ENCODE data around the gene NLGN3. TPM values are rescaled to one million over a fixed set of nuclear protein-coding genes. Genes with fewer than 3 reads are reported as not detected.

NLGN3 gene
- total and polyA plus RNA-seq, 2 donors (not counting 3 experiments of a cell fraction or from before 2014, with no cell fraction given) = 0.37 to 0.40 TPM

DNA sequence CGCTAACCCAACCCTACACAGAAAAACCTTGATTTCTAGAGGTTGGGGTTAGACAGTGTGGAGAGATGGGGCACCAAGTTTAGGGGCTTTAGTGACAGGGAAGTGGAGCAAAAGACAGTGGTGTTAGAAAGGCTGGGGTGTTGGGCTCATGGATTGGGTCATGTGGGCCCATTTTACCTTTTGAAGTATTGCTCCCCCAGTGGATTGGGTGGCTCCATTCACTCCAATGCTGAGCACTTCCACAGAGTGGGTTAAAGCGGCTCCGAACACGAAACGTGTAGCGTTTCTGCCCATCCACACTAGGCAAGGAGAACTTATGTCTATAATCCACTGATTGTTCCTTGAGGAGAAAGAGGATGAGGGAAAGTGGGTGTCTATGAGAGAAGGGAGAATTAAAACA, 35.6 kb upstream of the NLGN3 start:
- H3K9me1 ChIP-seq (replicated peaks; ENCODE audit: control insufficient read depth, extremely low read depth, insufficient read depth, low read length) = no peaks in the 10 kb centered on the region
- no peak for TF ChIP-seq GATA2 (IDR thresholded peaks at IDR 0.05; ENCODE audit: insufficient read depth, insufficient read length, low read depth, low read length)
- TF ChIP-seq, protein P1, sequence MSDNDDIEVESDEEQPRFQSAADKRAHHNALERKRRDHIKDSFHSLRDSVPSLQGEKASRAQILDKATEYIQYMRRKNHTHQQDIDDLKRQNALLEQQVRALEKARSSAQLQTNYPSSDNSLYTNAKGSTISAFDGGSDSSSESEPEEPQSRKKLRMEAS (IDR thresholded peaks at IDR 0.05; ENCODE audit: insufficient read depth, insufficient read length) = no peak
- no peak for TF ChIP-seq EZH2 (IDR thresholded peaks at IDR 0.05; ENCODE audit: borderline replicate concordance, low read depth, low read length, severe bottlenecking)
- TF ChIP-seq, protein P2, sequence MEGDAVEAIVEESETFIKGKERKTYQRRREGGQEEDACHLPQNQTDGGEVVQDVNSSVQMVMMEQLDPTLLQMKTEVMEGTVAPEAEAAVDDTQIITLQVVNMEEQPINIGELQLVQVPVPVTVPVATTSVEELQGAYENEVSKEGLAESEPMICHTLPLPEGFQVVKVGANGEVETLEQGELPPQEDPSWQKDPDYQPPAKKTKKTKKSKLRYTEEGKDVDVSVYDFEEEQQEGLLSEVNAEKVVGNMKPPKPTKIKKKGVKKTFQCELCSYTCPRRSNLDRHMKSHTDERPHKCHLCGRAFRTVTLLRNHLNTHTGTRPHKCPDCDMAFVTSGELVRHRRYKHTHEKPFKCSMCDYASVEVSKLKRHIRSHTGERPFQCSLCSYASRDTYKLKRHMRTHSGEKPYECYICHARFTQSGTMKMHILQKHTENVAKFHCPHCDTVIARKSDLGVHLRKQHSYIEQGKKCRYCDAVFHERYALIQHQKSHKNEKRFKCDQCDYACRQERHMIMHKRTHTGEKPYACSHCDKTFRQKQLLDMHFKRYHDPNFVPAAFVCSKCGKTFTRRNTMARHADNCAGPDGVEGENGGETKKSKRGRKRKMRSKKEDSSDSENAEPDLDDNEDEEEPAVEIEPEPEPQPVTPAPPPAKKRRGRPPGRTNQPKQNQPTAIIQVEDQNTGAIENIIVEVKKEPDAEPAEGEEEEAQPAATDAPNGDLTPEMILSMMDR (IDR thresholded peaks at IDR 0.05; ENCODE audit: extremely low read depth in 1 of 2, insufficient read depth in 1 of 2, low read depth in 1 of 2, low read length in 2 of 2) = no peak
- no peak for TF ChIP-seq POLR2A (IDR thresholded peaks at IDR 0.05; ENCODE audit: low read depth, low read length)
- no peak for TF ChIP-seq MYC (IDR thresholded peaks at IDR 0.05; ENCODE audit: low read depth, low read length)
- TF ChIP-seq JUN (IDR thresholded peaks at IDR 0.05; ENCODE audit: borderline replicate concordance, insufficient read depth, insufficient read length, low read depth) = no peak
- no peak for TF ChIP-seq POLR2AphosphoS5 (IDR thresholded peaks at IDR 0.05; ENCODE audit: insufficient read depth, low read depth, low read length)
- TF ChIP-seq FOS (IDR thresholded peaks at IDR 0.05; ENCODE audit: borderline replicate concordance, insufficient read depth, low read length) = no peak
- no peaks in the 10 kb centered on the region for H3K4me1 ChIP-seq (ENCODE audit: control insufficient read depth, extremely low read depth, insufficient read depth, low read length)
- no peak for FAIRE-seq
- no peak overlapping the region for H2AFZ ChIP-seq (ENCODE audit: low read depth, low read length)
- H3K27me3 ChIP-seq (ENCODE audit: control insufficient read depth in 2 of 2, insufficient read depth in 2 of 2, low read length in 2 of 2) = peaks cover 3 to 4% of the 10 kb centered on the region in 2 experiments
- dilution Hi-C loops (cut with MboI; ENCODE audit: extremely low pct_ligation_motif_present, low sequenced_read_pairs) (no loop called here), intact Hi-C loops (cut with micrococcal nuclease) (no loop called here)
- ChIA-PET POLR2A (no interaction called here), CTCF (interaction anchor here (1.1 kb wide), 1 partner anchor 9 kb away, joined by 3 read pairs; no protein-coding TSS in a partner anchor)
- H3K4me3 ChIP-seq (replicated peaks in 1 of 3; ENCODE audit: insufficient read depth in 1 of 3, low read depth in 1 of 3, low read length in 3 of 3) = no peak overlapping the region
- BruUV-seq (replicated peaks) = no TSS peak
- DNase-seq (ENCODE audit: low read depth, low spot score) = no peak
- H3K79me2 ChIP-seq (ENCODE audit: control insufficient read depth, insufficient read depth, low read length) = no peaks in the 10 kb centered on the region
- H3K9me3 ChIP-seq (replicated peaks; ENCODE audit: control insufficient read depth, insufficient read depth, low read length) = no peaks in the 10 kb centered on the region
- no peak overlapping the region for H3K9ac ChIP-seq (replicated peaks; ENCODE audit: extremely low read depth, insufficient read depth, low read length)
- no peak overlapping the region for H3K27ac ChIP-seq (ENCODE audit: insufficient read depth, low read depth, low read length)
- H4K20me1 ChIP-seq (replicated peaks; ENCODE audit: control insufficient read depth, extremely low read depth, insufficient read depth, low read length) = no peaks in the 10 kb centered on the region
- H3K36me3 ChIP-seq (ENCODE audit: control insufficient read depth in 2 of 2, extremely low read depth in 1 of 2, insufficient read depth in 2 of 2, low read length in 2 of 2) = no peaks in the 10 kb centered on the region
- H3K4me2 ChIP-seq (ENCODE audit: insufficient read depth, low read length) = no peak overlapping the region
